Left hindlimb (tissue), 1 donor: ENCODE measurements around the gene ATP9A.
A peak's percentile ranks its signal among the peaks of the same experiment; 100 is the strongest.
"Not testable (repeated sequence)": the region's sequence is repeated elsewhere in the genome, so short reads cannot be mapped to it uniquely, and the experiment has no call there.

Experiments
- DNase-seq: peaks from one replicate; pipeline ENCODE4 v3.0.0-alpha.2; 2018

The ATP9A gene

DNA sequence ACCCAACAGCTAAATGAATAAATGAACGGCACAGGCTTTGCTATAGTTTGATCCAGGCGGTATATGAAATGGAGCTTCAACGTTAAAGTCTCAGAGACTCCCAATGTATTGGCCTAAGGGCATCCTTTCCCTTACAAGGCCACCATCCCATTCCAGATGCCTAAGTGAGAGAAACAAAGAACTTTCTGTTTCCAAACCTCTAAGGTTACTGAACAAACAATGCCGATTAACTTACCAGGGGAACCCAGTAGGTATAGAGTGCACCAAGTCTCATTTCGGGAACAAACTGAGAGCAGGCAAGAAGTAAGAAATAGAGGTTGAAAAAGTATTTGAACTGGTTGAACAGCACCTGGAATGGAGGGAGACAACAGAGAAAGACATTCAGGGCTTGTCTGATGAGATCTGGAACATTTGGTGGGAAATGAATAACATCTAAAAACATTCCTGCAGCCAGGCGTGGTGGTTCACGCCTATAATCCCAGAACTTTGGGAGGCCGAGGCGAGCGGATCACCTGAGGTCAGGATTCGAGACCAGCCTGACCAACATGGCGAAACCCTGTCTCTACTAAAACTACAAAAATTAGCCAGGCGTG, 42.5 kb downstream of the ATP9A start:
- DNase-seq, result no peak

GRCh38 chr20:51723026-51723425, 45.2 kb downstream of the ATP9A start:
- DNase-seq, result not testable (repeated sequence)

DNA sequence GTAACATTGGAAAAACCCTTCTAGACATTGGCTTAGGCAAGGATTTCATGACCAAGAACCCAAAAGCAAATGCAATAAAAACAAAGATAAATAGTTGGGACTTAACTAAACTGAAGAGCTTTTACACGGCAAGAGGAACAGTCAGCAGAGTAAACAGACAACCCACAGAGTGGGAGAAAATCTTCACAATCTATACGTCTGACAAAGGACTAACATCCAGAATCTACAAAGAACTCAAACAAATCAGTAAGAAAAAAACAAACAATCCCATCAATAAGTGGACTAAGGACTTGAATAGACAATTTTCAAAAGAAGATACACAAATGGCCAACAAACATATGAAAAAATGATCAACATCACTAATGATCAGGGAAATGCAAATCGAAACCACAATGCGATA, 45.9 kb downstream of the ATP9A start:
- not testable (repeated sequence) for DNase-seq

DNA sequence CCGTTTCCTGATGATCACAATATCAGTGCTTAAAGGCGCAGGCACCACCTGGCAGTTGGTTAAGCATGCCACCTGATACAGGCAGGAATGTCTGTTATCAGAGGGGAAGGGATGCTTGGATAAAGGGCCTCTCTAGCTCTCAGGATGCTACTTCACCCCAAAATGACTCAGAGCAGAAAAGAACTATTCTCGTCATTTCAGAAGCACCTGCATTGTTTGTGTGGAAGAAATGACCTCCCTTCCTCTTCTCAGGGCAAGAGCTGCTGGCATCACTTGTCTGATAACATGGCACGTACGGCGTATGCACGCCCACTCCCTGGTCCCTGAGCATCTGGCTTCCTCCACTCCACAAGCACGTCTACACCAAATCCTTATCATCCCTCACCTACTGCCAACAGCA, 47.3 kb downstream of the ATP9A start:
- DNase-seq, result no peak

DNA sequence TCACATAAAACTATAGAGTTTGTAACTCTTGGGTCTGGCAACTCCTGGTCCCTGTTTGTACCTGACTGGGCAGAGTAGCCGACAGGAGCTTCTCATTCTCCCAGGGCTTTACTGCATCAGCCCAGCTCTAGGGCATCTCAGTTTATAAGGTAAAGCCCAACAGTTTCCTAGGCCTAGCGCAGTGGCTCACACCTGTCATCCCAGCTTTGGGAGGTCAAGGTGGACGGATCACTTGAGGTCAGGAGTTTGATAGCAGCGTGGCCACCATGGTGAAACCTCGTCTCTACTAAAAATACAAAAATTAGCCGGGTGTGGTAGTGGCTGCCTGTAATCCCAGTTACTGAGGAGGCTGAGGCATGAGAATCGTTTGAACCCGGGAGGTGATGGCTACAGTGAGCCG, 47.8 kb downstream of the ATP9A start:
- no peak for DNase-seq

GRCh38 chr20:51715856-51716185, 52.4 kb downstream of the ATP9A start:
- DNase-seq, result no peak

GRCh38 chr20:51715163-51715855, 52.9 kb downstream of the ATP9A start:
- DNase-seq, result no peak

DNA sequence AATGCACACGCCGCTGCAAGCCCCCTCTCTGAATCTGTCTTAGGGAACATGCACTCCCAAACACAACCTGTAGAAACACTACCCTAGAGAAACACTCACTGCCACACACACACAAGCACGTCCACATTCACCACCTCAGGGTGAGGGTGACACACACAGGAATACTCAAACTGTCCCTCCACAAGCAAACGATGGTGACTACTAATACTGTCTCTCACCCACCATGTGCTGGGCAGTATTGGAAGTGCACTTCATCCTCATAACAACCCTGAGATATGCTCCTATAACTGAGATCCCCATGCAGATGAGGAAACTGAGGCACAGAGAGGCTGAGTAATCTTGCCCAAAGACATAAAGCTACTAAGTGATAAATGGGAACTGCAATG, 55.0 kb downstream of the ATP9A start:
- no peak for DNase-seq

DNA sequence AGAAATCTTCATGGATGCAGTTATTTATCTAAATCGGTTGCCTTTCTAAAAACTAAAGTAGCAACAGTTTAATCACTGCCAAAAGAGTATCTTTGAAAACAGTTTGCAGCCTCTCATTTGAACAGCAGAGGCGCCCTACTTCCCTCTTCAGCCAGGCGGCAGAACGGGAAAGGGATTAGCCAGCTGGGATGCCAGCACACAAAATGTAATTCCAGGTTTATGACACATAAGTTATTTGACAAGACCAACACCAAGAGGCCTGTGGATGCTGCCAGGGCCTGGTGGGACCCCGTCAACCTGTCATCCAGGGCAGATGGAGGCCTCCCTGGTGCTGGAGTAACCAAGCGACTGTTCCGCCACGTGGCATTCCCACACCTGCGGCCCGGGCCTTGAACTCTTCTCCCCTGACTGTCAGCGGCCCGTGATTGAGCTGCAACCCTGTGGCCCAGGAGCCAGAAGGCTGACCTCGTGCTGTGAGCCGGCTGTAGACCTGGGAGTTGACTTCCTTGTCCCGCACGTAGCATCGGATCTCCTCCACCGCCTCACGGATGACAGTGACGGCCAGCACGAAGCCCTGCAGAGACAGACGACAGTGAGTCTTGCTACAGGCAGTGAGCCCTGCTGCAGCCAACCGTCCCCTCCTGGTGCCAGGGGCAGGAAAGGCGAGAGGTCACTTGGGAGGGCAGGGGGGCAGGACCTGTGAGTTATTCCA, 55.5 kb downstream of the ATP9A start:
- peak; percentile 42 for DNase-seq

DNA sequence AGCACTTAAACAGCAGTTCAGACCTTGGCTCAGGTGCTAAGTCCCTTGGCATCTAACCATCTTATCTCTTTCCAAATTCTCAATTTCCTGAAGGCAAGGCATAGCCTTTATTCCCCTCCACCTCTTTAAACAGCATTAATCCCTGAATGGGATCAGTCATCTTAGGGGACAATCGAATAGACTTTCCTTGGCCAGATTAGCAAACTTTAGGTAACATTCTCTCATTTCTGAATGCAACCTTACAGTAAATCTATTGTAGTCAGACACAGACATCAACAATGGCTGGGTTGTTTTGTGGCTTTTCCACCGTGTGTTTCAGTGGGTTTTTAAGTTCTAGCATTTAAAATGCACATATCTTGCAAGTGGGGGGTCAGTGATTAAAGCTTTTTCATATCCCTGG, 56.8 kb downstream of the ATP9A start:
- no peak for DNase-seq

DNA sequence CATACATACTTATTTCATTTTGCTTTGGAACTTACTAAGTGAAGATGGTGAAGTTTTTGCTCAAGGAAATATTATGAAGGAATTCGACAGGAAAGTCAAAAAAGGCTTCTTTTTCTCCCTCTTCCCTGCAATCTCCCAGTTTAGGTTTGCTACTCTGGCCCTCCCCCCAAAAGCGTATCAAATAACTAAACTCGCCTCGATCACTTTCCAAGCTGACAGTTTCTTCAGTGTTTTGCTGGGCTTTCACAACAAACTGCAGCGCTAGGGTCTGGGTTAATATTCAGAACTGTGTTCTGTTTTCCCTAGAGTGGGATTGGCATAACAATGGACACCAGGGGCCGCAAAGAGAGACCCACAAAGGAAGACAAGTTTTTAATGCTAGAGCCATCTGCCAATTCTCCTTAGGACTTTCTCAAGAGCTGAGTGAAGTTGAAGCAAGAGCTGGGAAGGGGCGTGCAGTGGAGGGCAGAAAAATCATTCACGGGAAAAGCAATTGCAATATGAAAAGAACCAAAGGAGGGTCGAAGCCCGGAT, 57.8 kb downstream of the ATP9A start:
- DNase-seq, result no peak

DNA sequence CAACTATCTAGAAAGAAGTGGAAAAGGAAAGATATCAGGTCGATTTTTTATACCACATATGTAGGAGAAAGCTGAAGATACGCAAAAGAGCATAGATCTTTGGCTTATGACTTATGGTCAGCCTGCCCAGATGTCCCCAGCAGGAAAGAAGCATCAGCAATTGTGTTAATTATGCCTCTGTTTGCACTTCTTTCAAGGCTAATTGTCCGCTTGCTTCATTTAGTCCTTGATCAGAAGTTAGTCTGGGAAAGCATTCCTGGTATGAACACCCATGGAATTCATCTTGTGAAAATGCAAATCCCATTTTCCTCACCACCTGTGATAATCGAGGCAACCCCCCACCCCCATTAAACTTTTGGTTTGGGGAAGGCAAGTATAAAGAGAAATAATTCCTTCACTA, 62.8 kb downstream of the ATP9A start:
- DNase-seq, result no peak

- no peak for DNase-seq
Measured at GRCh38 chr20:51703400-51704287, 64.5 kb downstream of the ATP9A start.

GRCh38 chr20:51702556-51702955, 65.6 kb downstream of the ATP9A start:
- DNase-seq, result no peak

DNA sequence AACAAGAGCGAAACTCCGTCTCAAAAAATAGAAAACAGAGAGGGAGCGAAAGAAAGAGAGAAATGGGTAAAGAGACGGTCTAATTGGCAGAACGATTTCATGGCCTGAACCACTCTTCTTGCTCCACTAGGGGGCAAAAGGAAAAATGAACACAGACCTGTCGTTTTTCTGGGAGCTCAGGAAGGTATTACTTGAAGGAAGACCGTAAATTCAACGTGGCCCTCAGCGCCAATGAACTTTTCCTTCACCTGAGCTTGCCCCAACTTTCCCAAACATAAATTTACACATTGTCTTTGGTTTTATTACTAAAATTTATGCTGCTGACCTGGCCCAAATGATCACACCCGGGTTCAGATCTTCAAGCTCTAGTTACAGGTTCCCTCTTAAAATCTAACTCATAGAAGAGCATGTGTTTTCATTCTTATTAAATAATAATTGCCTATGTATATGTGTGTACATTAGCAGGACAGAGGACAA, 67.3 kb downstream of the ATP9A start:
- DNase-seq, result no peak

- no peak for DNase-seq
Measured at GRCh38 chr20:51698252-51698651, 69.9 kb downstream of the ATP9A start.

DNA sequence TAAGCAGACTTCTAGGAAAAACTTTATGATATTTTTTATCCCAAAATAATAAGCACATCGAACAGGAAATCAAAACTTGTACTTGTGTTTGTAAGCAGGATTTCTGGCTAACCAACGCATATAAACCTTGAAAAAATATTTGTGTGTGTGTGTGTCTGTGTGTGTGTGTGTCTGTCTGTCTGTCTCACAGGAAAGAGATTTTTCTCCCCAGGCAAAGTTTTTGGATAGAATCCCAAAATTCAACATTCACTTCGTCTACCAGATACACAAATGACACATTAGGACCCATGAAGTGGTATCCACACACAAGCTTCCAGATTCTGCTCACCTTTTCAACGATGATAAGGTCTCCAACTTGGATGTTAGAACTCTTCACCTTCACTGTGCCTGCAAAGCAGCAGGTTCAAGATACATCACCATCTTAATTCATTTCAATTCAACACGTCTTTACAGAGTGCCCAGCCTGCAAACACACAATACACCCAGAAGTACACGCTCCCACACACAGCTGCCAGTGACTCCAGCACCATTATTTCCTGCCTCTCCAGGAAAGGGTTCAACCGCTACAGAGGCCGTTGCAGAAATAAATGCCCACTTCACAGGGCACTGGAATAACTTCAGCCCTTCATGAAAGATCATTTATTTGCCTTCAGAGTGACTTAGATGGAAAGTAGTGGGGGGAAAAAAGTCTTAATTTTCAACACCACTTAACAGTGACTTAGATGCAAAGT, 70.9 kb downstream of the ATP9A start:
- DNase-seq, result no peak

- DNase-seq, result no peak
Measured at GRCh38 chr20:51696304-51697071, 71.7 kb downstream of the ATP9A start.

DNA sequence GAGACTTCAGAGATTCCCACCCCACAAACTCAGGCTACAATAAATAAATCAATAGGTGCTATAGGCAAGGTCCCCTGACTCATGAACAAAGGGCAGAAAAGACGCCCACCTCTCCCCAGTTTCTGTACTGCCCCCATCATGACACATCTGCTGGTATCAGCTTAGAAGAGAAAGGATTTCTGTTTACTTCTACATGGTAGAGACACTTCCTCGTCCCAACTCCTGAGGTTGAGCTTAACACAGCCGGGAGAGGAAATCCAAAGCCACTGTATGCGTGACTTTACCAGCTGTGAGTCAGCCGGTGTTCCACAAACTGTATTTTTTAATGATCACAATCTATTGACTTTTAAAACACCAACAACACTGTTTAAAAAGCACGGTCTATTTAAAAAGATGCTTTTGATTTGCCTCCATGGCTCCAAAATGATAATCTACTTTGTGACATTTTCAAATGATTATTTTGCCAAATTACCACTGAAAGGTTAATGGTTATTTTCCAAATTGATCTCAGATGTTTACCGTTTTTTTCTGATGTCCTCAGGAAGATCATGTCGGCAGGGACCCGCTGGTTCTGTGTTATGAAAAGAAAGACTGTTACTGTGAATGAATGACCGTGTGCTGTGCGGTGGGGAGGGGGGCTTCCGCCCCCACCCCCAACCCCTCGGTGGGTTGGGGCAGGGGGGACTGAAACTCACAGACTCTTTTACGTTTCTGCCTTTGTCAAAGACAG, 72.5 kb downstream of the ATP9A start:
- DNase-seq, result no peak

DNA sequence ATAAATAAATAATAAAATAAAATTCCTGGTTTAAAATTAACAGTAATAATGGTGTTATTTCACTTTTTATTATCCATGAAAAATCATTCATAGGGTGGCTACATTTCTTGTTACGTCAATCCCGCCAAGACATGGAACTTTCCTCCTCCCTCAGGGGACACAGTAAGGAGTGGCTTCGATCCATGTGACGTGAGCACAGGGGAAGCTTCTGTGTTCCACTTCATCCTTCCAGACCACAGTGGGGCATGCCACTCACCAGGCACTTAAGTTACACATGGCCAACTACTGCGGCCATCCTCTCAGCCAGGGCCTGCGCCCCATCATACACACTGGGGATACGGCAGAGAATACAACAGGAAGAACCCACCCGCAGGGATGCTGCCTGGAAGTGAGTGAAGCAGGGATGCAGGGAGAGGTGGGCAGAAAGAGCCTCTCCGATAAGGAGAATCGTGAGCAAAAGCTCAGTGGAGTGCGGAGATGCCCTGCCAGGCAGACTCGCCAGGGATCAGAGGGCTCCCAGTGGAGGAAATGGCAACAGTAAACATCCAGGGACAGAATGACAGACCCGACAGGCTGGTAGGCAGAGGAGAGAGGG, 75.3 kb downstream of the ATP9A start:
- DNase-seq, result no peak
